A673 (cell line): ENCODE data around the gene TRPM1. TPM values are rescaled to one million over a fixed set of nuclear protein-coding genes. Genes with fewer than 3 reads are reported as not detected.

Experiments used
- BruUV-seq: library from RNA; stranded (reverse); fragments of 400-500 nt; replicated peaks from 2 replicates; lab custom pipeline; 2021; lab: Mats Ljungman, UMichigan
- CTCF ChIA-PET: fragments of 300-600 bp; sonication (Branson Sonifier 250); formaldehyde crosslinking; loops from one replicate; lab custom pipeline; 2022; ENCODE audit warnings: antibody characterized with exemption; lab: Charles Lee
- POLR2A ChIA-PET: fragments of 300-600 bp; sonication (Branson Sonifier 250); formaldehyde crosslinking; loops from one replicate; lab custom pipeline; 2022; ENCODE audit warnings: antibody characterized with exemption; ENCODE audit not compliant: low non-redundant PET; lab: Charles Lee
- DNase-seq: peaks from one replicate; pipeline ENCODE4 v3.0.0-alpha.2; 2015; ENCODE audit warnings: low spot score
- H3K27ac ChIP-seq: fragments of 200-600 bp; sonication (generic); 2 replicates; pipeline ENCODE4 v1.5.1; 2016; ENCODE audit warnings: mixed run types, low read depth, mild to moderate bottlenecking, mixed read lengths, antibody characterized with exemption, low read length; ENCODE audit not compliant: poor library complexity, severe bottlenecking
- H3K27me3 ChIP-seq: fragments of 200-600 bp; sonication (generic); replicated peaks from 2 replicates; pipeline ENCODE4 v1.6.1; 2017; ENCODE audit warnings: mixed run types, low read depth, mild to moderate bottlenecking, mixed read lengths, antibody characterized with exemption, low read length; ENCODE audit not compliant: insufficient read depth, poor library complexity
- H3K36me3 ChIP-seq: fragments of 200-600 bp; sonication (generic); 2 replicates; pipeline ENCODE4 v1.6.1; 2016; ENCODE audit warnings: mixed run types, mild to moderate bottlenecking, mixed read lengths, antibody characterized with exemption, low read length; ENCODE audit not compliant: insufficient read depth, poor library complexity, severe bottlenecking
- H3K4me1 ChIP-seq: fragments of 200-600 bp; sonication (generic); 2 replicates; pipeline ENCODE4 v1.6.1; 2017; ENCODE audit warnings: mixed run types, mild to moderate bottlenecking, mixed read lengths, antibody characterized with exemption, low read length; ENCODE audit not compliant: insufficient read depth, poor library complexity, severe bottlenecking
- H3K4me3 ChIP-seq: fragments of 200-600 bp; sonication (generic); 2 replicates; pipeline ENCODE4 v1.5.1; 2016; ENCODE audit warnings: low read depth, mixed run types, mild to moderate bottlenecking, mixed read lengths, low read length; ENCODE audit not compliant: poor library complexity, severe bottlenecking
- H3K9me3 ChIP-seq: fragments of 200-600 bp; sonication (generic); 2 replicates; pipeline ENCODE4 v1.6.1; 2016; ENCODE audit warnings: mixed run types, low read depth, mild to moderate bottlenecking, mixed read lengths, antibody characterized with exemption, low read length; ENCODE audit not compliant: poor library complexity, severe bottlenecking
- CTCF ChIP-seq: fragments of 300-800, 200-600 bp; sonication (generic); conservative IDR thresholded peaks from 2 replicates; pipeline ENCODE4 v1.5.1; 2017; ENCODE audit warnings: low read depth, mild to moderate bottlenecking, antibody characterized with exemption, low read length, moderate library complexity, mixed read lengths
- EZH2 ChIP-seq: fragments of 200-600 bp; sonication (generic); IDR thresholded peaks from 2 replicates; pipeline ENCODE4 v1.6.1; 2017; ENCODE audit warnings: borderline replicate concordance, low read depth, mild to moderate bottlenecking, mixed read lengths, antibody characterized with exemption, low read length; ENCODE audit not compliant: poor library complexity, severe bottlenecking
- intact Hi-C: fragments of 100-400 bp; cut with micrococcal nuclease; formaldehyde crosslinking; loops from one replicate; pipeline ENCODE4 v1.10.0; 2022; ENCODE audit not compliant: unreplicated experiment
- total RNA-seq: library from RNA; stranded (reverse); gene quantifications from 2 replicates; pipeline ENCODE4 v1.2.3, GENCODE V29; 2021

The TRPM1 gene
- total RNA-seq, 1 experiment from 2014 or later: not detected

GRCh38 chr15:31051496-31052080 lies 49.9 kb downstream of the TRPM1 start:
- no peak for TF ChIP-seq CTCF
- TF ChIP-seq EZH2: no peak
- BruUV-seq: no TSS peak
- Histone ChIP-seq H3K4me1 (no peaks in the 10 kb centered on the region), H3K27me3 (peaks cover 9% of the 10 kb centered on the region), H3K9me3 (no peaks in the 10 kb centered on the region), H3K27ac (no peak overlapping the region), H3K4me3 (no peak overlapping the region), H3K36me3 (no peaks in the 10 kb centered on the region)
- DNase-seq: no peak
- POLR2A ChIA-PET: no interaction called here
- intact Hi-C loops: no loop called here
- CTCF ChIA-PET: no interaction called here

GRCh38 chr15:31050953-31051352 lies 50.6 kb downstream of the TRPM1 start:
- ChIA-PET CTCF (no interaction called here), POLR2A (no interaction called here)
- no TSS peak for BruUV-seq
- Histone ChIP-seq H3K36me3 (no peaks in the 10 kb centered on the region), H3K4me3 (no peak overlapping the region), H3K4me1 (no peaks in the 10 kb centered on the region), H3K9me3 (no peaks in the 10 kb centered on the region), H3K27me3 (peaks cover 8% of the 10 kb centered on the region), H3K27ac (no peak overlapping the region)
- DNase-seq: no peak
- intact Hi-C loops: no loop called here
- TF ChIP-seq CTCF (no peak), EZH2 (no peak)

- intact Hi-C loops: no loop called here
- TF ChIP-seq CTCF: no peak
- TF ChIP-seq EZH2: no peak
- POLR2A ChIA-PET: no interaction called here
- no TSS peak for BruUV-seq
- no peak overlapping the region for H3K27ac ChIP-seq
- no peak for DNase-seq
- H3K27me3 ChIP-seq: peaks cover 3% of the 10 kb centered on the region
- CTCF ChIA-PET: no interaction called here
- no peaks in the 10 kb centered on the region for H3K4me1 ChIP-seq
- no peak overlapping the region for H3K4me3 ChIP-seq
- no peaks in the 10 kb centered on the region for H3K9me3 ChIP-seq
- no peaks in the 10 kb centered on the region for H3K36me3 ChIP-seq
Measured at GRCh38 chr15:31049682-31050615, 51.6 kb downstream of the TRPM1 start.
